ENCODE measurements around the gene ST6GALNAC4.

The ST6GALNAC4 gene

DNA sequence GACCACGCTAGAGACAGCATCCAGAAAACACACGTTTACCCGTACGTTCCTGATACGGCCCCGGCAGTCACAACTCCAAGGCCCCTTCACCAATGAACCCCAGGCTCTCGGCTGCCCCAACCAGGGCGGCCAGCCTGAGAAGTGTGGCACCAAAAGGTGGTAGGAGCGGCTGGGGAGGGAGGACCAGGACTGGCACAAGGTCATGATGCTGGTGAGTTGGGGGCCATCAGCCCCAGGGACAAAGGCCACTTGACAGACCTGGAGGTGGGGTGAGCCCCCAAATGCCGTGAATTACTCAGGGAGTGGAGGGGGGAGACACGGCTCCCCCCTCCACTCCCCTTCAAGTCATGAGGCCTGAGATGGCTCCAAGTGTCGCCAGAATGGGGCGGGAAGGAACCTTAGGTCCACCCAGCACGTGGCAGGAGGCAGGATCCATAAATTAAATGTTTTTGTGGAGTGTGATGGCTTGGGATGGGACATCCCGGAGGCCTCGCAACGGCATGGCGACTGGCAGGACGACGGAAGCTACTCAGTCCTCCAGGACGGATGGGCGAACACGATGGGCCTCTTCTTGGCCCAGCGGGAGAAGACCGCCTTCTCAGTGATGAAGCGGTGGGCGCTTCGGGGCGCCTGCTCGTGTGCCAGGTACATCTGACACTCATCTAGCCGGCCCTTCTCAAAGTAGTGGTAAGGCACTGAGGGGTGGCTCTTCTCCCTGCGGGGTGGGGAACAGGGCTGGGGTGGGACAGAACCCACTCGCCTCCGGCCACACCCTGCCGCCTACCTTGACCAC is 8.8 kb downstream of the ST6GALNAC4 start:
- Histone ChIP-seq H3K27ac (ENCODE audit: low read length) (no peak overlapping the region), H3K4me1 (ENCODE audit: low read length) (peaks cover 91% of the 10 kb centered on the region), H3K9me3 (ENCODE audit: insufficient read depth, low read length) (no peaks in the 10 kb centered on the region), H3K79me2 (ENCODE audit: low read length) (peaks cover 45% of the 10 kb centered on the region), H3K9ac (ENCODE audit: low read length) (no peak overlapping the region), H3K27me3 (ENCODE audit: low read depth, low read length) (no peaks in the 10 kb centered on the region), H3K4me2 (ENCODE audit: low read length) (no peak overlapping the region), H3K4me3 (ENCODE audit: low read length) (no peak overlapping the region), H3K36me3 (replicated peaks; ENCODE audit: low read depth, low read length) (peaks cover 51% of the 10 kb centered on the region), H4K20me1 (ENCODE audit: insufficient read depth, low read length) (peaks cover 28% of the 10 kb centered on the region), H2AFZ (ENCODE audit: low read depth, low read length) (no peak overlapping the region)
- TF ChIP-seq, protein P1, sequence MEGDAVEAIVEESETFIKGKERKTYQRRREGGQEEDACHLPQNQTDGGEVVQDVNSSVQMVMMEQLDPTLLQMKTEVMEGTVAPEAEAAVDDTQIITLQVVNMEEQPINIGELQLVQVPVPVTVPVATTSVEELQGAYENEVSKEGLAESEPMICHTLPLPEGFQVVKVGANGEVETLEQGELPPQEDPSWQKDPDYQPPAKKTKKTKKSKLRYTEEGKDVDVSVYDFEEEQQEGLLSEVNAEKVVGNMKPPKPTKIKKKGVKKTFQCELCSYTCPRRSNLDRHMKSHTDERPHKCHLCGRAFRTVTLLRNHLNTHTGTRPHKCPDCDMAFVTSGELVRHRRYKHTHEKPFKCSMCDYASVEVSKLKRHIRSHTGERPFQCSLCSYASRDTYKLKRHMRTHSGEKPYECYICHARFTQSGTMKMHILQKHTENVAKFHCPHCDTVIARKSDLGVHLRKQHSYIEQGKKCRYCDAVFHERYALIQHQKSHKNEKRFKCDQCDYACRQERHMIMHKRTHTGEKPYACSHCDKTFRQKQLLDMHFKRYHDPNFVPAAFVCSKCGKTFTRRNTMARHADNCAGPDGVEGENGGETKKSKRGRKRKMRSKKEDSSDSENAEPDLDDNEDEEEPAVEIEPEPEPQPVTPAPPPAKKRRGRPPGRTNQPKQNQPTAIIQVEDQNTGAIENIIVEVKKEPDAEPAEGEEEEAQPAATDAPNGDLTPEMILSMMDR (IDR thresholded peaks at IDR 0.05; ENCODE audit: low read depth, low read length) = no peak
- TF ChIP-seq EZH2phosphoT487 (IDR thresholded peaks at IDR 0.05; ENCODE audit: low read depth) = no peak

DNA sequence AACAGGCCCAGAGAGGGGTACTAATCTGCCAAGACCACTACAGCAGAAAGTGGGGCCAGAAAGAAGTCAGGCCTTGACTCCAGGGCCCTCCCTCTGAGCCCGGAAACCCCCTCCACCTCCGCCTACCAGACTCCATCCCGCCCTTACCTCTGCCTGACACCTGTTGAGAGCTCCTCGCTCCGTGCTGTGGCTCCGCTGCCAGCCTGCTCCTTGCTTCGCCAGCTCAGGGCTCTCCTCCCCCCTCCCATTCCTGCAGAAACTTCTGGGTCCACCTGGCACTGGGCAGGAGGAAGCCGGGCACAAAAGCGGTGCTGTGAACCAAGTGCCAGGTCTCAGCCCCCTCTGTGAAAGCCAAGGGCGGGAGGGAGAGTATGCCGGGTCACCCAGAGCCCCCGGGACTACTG is 11.1 kb downstream of the ST6GALNAC4 start:
- Histone ChIP-seq H4K20me1 (ENCODE audit: insufficient read depth, low read length) (peaks cover 22% of the 10 kb centered on the region), H3K4me3 (ENCODE audit: low read length) (no peak overlapping the region), H3K4me1 (ENCODE audit: low read length) (peaks cover 82% of the 10 kb centered on the region), H3K9me3 (ENCODE audit: insufficient read depth, low read length) (no peaks in the 10 kb centered on the region), H3K27ac (ENCODE audit: low read length) (peak overlapping the region; percentile 78), H3K4me2 (ENCODE audit: low read length) (peak overlapping the region; percentile 53), H3K36me3 (replicated peaks; ENCODE audit: low read depth, low read length) (peaks cover 35% of the 10 kb centered on the region), H2AFZ (ENCODE audit: low read depth, low read length) (no peak overlapping the region), H3K27me3 (ENCODE audit: low read depth, low read length) (no peaks in the 10 kb centered on the region), H3K9ac (ENCODE audit: low read length) (peak overlapping the region; percentile 12), H3K79me2 (ENCODE audit: low read length) (peaks cover 29% of the 10 kb centered on the region)
- no peak for TF ChIP-seq EZH2phosphoT487 (IDR thresholded peaks at IDR 0.05; ENCODE audit: low read depth)
- TF ChIP-seq, protein P1 (IDR thresholded peaks at IDR 0.05; ENCODE audit: low read depth, low read length) = no peak

DNA sequence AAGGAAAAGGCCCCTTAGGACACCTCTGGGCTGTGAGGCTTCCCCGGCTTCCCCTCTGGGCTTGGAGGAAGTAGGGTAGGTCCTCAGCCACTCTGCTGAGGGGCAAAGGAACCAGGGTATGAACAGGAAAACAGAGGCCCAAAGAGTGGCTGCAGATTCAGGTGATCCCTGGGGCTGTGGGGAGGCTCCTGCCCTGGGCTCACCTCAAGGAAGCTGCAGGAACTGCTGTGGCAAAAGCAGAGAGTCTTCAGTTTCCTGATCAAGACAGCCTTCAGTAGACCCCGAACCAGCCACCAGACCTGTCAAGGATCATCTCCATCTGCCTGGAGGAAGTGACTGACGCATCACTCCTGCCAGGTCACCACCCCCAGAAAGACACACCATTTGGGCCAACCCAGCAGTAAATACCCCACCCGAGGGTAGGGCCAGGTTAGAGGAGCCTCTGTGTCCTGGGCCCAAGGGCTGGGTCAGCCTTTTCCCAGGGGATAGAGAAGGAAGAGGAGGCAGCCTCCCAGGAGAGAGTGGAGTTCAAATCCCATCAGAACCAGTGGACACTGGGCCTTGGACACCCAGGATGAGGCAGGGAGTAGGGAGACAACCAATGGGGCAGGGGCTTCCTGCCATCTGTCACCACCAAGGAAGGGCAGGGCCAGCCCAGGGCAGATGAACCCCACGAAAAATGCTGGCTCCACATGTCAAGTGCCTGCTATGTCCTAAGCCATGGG is 11.7 kb downstream of the ST6GALNAC4 start:
- peaks cover 78% of the 10 kb centered on the region for H3K4me1 ChIP-seq (ENCODE audit: low read length)
- H3K4me3 ChIP-seq (ENCODE audit: low read length) = no peak overlapping the region
- no peaks in the 10 kb centered on the region for H3K27me3 ChIP-seq (ENCODE audit: low read depth, low read length)
- peak overlapping the region; percentile 12; the same call in 1 of the 2 replicates for H3K9ac ChIP-seq (ENCODE audit: low read length)
- TF ChIP-seq, protein P1 (IDR thresholded peaks at IDR 0.05; ENCODE audit: low read depth, low read length) = no peak
- TF ChIP-seq EZH2phosphoT487 (IDR thresholded peaks at IDR 0.05; ENCODE audit: low read depth) = no peak
- peaks cover 23% of the 10 kb centered on the region for H3K79me2 ChIP-seq (ENCODE audit: low read length)
- H2AFZ ChIP-seq (ENCODE audit: low read depth, low read length) = no peak overlapping the region
- no peaks in the 10 kb centered on the region for H3K9me3 ChIP-seq (ENCODE audit: insufficient read depth, low read length)
- peaks cover 21% of the 10 kb centered on the region for H4K20me1 ChIP-seq (ENCODE audit: insufficient read depth, low read length)
- H3K36me3 ChIP-seq (replicated peaks; ENCODE audit: low read depth, low read length) = peaks cover 29% of the 10 kb centered on the region
- peak overlapping the region; percentile 53 for H3K4me2 ChIP-seq (ENCODE audit: low read length)
- H3K27ac ChIP-seq (ENCODE audit: low read length) = peak overlapping the region; percentile 78

DNA sequence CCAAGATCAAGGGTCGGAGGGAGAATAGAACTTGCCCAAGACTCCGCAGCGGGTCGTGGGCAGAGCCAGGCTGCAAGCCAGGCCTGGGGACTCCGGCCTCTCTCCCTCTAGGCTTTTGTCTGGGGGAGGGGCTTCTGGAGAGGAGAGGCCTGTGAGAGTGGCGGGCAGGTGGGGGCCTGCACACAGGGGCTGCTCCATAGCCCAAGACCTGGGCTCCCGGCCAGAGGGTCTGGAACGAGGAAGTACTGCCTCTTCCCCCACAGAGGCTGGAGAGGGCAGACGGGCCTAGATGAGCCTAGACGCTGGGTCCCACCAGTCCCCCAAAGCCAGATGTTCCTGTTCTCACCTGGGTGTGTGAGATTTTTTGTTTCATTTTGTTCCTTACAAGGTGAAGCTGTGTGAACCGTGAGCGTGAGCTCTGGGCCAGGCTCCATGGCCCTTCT is 12.3 kb downstream of the ST6GALNAC4 start:
- peak overlapping the region; percentile 78 for H3K27ac ChIP-seq (ENCODE audit: low read length)
- TF ChIP-seq, protein P1 (IDR thresholded peaks at IDR 0.05; ENCODE audit: low read depth, low read length) = no peak
- no peak for TF ChIP-seq EZH2phosphoT487 (IDR thresholded peaks at IDR 0.05; ENCODE audit: low read depth)
- H4K20me1 ChIP-seq (ENCODE audit: insufficient read depth, low read length) = peaks cover 16% of the 10 kb centered on the region
- H3K4me1 ChIP-seq (ENCODE audit: low read length) = peaks cover 77% of the 10 kb centered on the region
- peaks cover 23% of the 10 kb centered on the region for H3K36me3 ChIP-seq (replicated peaks; ENCODE audit: low read depth, low read length)
- H3K9ac ChIP-seq (ENCODE audit: low read length) = no peak overlapping the region
- H3K4me3 ChIP-seq (ENCODE audit: low read length) = no peak overlapping the region
- no peak overlapping the region for H2AFZ ChIP-seq (ENCODE audit: low read depth, low read length)
- H3K4me2 ChIP-seq (ENCODE audit: low read length) = no peak overlapping the region
- peaks cover 17% of the 10 kb centered on the region for H3K79me2 ChIP-seq (ENCODE audit: low read length)
- no peaks in the 10 kb centered on the region for H3K27me3 ChIP-seq (ENCODE audit: low read depth, low read length)
- no peaks in the 10 kb centered on the region for H3K9me3 ChIP-seq (ENCODE audit: insufficient read depth, low read length)
